A549 (cell line): ENCODE results near the gene ANKRD29. TPM values are rescaled to one million over a fixed set of nuclear protein-coding genes. Genes with fewer than 3 reads are reported as not detected.
"Not testable (repeated sequence)": the region's sequence is repeated elsewhere in the genome, so short reads cannot be mapped to it uniquely, and the experiment has no call there.

Experiments used
- ATAC-seq, 2 experiments: fragments of 200-7000 bp in 1 of 2; fragments of >200 bp in 1 of 2; cut with Nextera tagmentation in 1 of 2; cut with Tn5 transposase in 1 of 2; 3 replicates each; pipeline versions ENCODE4 v1.8.0 to v1.9.1; 2018 to 2020; ENCODE audit warnings: mild to moderate bottlenecking in 1 of 2, moderate library complexity in 1 of 2
- CTCF ChIA-PET: fragments of 300-600 bp; sonication (Branson Sonifier 250); formaldehyde crosslinking; extraction: SDS; loops from one replicate; lab custom pipeline; 2021; ENCODE audit warnings: antibody characterized with exemption, inconsistent platforms; lab: Yijun Ruan, JAX
- POLR2A ChIA-PET: fragments of 350-600 bp; formaldehyde crosslinking; extraction: SDS; loops from one replicate; lab custom pipeline; 2021; ENCODE audit warnings: antibody characterized with exemption, inconsistent platforms; lab: Yijun Ruan, JAX
- DNase-seq, 2 experiments: peaks; one replicate each; pipeline versions ENCODE4 v3.0.0 to v3.0.0-alpha.2; 2011 to 2016; ENCODE audit warnings: low read depth in 1 of 2, low spot score in 1 of 2
- FAIRE-seq: peaks from 2 replicates; lab custom pipeline; 2011; peaks lifted over from hg19 to GRCh38; lab: Jason Lieb, UNC
- H3K27ac ChIP-seq, 2 experiments: fragments of >200 bp; sonication (Bioruptor Twin); formaldehyde crosslinking; 3 replicates each; pipeline ENCODE4 v1.5.1; 2016 to 2017
- H3K4me1 ChIP-seq: fragments of >200 bp; sonication (Bioruptor Twin); formaldehyde crosslinking; 3 replicates; pipeline ENCODE4 v1.6.1; 2016
- H3K4me2 ChIP-seq: fragments of >200 bp; sonication (Bioruptor Twin); formaldehyde crosslinking; 3 replicates; pipeline ENCODE4 v1.6.1; 2016
- H3K4me3 ChIP-seq: fragments of >200 bp; sonication (Bioruptor Twin); formaldehyde crosslinking; 3 replicates; pipeline ENCODE4 v1.5.1; 2016
- H3K9me3 ChIP-seq: fragments of >200 bp; sonication (Bioruptor Twin); formaldehyde crosslinking; 3 replicates; pipeline ENCODE4 v1.6.1; 2016
- BHLHE40 ChIP-seq: IDR thresholded peaks from 2 replicates; pipeline ENCODE4 v1.6.1; 2012; ENCODE audit warnings: low read depth, low read length, inconsistent platforms
- CEBPB ChIP-seq, 2 experiments: fragments of >200 bp in 1 of 2; sonication (Bioruptor Twin) in 1 of 2; formaldehyde crosslinking in 1 of 2; IDR thresholded peaks; 2 replicates each; pipeline ENCODE4 v1.6.1; 2012 to 2016
- CHD4 ChIP-seq: fragments of 200-600 bp; sonication (generic); IDR thresholded peaks from 2 replicates; pipeline ENCODE4 v1.6.1; 2016; ENCODE audit warnings: antibody characterized with exemption, mild to moderate bottlenecking, borderline replicate concordance
- ESRRA ChIP-seq: fragments of 150-350 bp; IDR thresholded peaks from 2 replicates; pipeline ENCODE4 v1.6.1; 2014; ENCODE audit warnings: mild to moderate bottlenecking, low read length, borderline replicate concordance
- FOXS1 ChIP-seq: fragments of 250-450 bp; sonication (Bioruptor Pico); IDR thresholded peaks from 2 replicates; pipeline ENCODE4 v1.5.0; 2020; ENCODE audit warnings: mild to moderate bottlenecking, moderate library complexity
- HDAC2 ChIP-seq: fragments of 200-600 bp; sonication (generic); IDR thresholded peaks from 2 replicates; pipeline ENCODE4 v1.6.1; 2016
- HOXB13 ChIP-seq: fragments of 250-450 bp; sonication (Bioruptor Pico); IDR thresholded peaks from 2 replicates; pipeline ENCODE4 v1.5.0; 2020; ENCODE audit warnings: low read depth, mild to moderate bottlenecking, moderate library complexity
- JUN ChIP-seq, 2 experiments: fragments of >200 bp; sonication (Bioruptor Twin); formaldehyde crosslinking; IDR thresholded peaks; 2 replicates in 1 of 2; 3 replicates in 1 of 2; pipeline ENCODE4 v1.6.1; 2016 to 2017
- JUNB ChIP-seq: fragments of >200 bp; sonication (Bioruptor Twin); formaldehyde crosslinking; IDR thresholded peaks from 2 replicates; pipeline ENCODE4 v1.6.1; 2016
- MYC ChIP-seq: IDR thresholded peaks from 2 replicates; pipeline ENCODE4 v1.6.1; 2012; ENCODE audit warnings: mild to moderate bottlenecking, inconsistent platforms, low read length, improper control_type of control experiment, borderline replicate concordance
- NPAS2 ChIP-seq: fragments of 250-450 bp; sonication (Bioruptor Pico); IDR thresholded peaks from 2 replicates; pipeline ENCODE4 v1.8.0; 2022; ENCODE audit warnings: mild to moderate bottlenecking, moderate library complexity, borderline replicate concordance
- RARB ChIP-seq: fragments of 250-450 bp; sonication (Bioruptor Pico); IDR thresholded peaks from 2 replicates; pipeline ENCODE4 v1.8.0; 2021; ENCODE audit warnings: mild to moderate bottlenecking, moderate library complexity
- RNF2 ChIP-seq: fragments of 200-600 bp; sonication (generic); IDR thresholded peaks from 2 replicates; pipeline ENCODE4 v1.6.1; 2016; ENCODE audit warnings: low read depth, mild to moderate bottlenecking, antibody characterized with exemption, moderate library complexity, borderline replicate concordance
- SMC3 ChIP-seq: fragments of >200 bp; sonication (Bioruptor Twin); formaldehyde crosslinking; IDR thresholded peaks from 3 replicates; pipeline ENCODE4 v1.6.1; 2018; ENCODE audit warnings: inconsistent platforms
- TP53 ChIP-seq: fragments of 250-450 bp; sonication (Bioruptor Pico); IDR thresholded peaks from 2 replicates; pipeline ENCODE4 v1.5.0; 2021; ENCODE audit warnings: mild to moderate bottlenecking, moderate library complexity
- WGBS: methylation state at CpG from one replicate; pipeline ENCODE4 v1.1.6; 2017; ENCODE audit errors: missing lambda C conversion rate; 5-methylcytosine and 5-hydroxymethylcytosine counted together
- polyA plus RNA-seq, 4 experiments: library from polyadenylated mRNA; depleted of rRNA in 3 of 4; stranded (reverse); fragments of >200 nt; fragmentation: RNase III in 1 of 4; extraction: RNeasy Plus Mini Kit Qiagen cat#74134 plus additional on column Dnase treatment in 1 of 4; gene quantifications; 2 replicates in 3 of 4; 3 replicates in 1 of 4; pipeline ENCODE4 v1.2.3, GENCODE V29; 2011 to 2017
- TF ChIP-seq, protein P1 (sequence below): fragments of 200-600 bp; sonication (generic); IDR thresholded peaks from 2 replicates; pipeline ENCODE4 v1.6.1; 2016; ENCODE audit warnings: antibody characterized with exemption, mild to moderate bottlenecking, moderate library complexity
- TF ChIP-seq, protein P2 (sequence below): fragments of >200 bp; sonication (Bioruptor Twin); formaldehyde crosslinking; IDR thresholded peaks from 3 replicates; pipeline ENCODE4 v1.5.1; 2016
- TF ChIP-seq, protein P3 (sequence below): fragments of 450-650 bp; IDR thresholded peaks from 2 replicates; pipeline ENCODE4 v1.6.1; 2014; ENCODE audit warnings: antibody characterized with exemption

The ANKRD29 gene
- polyA plus RNA-seq, 2 of the 4 experiments (the other 2 are of a cell fraction) = 12.4 to 25.4 TPM

DNA sequence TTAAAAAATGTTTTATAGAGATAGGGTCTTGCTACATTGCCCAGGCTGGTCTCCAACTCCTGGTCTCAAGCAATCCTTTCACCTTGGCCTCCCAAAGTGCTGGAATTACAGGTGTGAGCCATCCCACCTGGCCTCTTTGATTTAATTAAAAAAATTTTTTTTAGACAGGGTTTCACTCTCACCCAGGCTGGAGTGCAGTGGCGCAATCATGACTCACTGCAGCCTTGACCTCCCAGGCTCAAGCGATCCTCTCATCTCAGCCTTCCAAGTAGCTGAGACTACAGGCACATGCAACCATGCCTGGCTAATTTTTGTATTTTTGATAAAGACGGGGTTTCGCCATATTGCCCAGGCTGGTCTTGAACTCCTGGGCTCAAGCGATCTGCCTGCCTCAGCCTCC, 26.3 kb downstream of the ANKRD29 start:
- H3K4me3 ChIP-seq, POLR2A ChIA-PET, DNase-seq, ATAC-seq, FAIRE-seq, H3K9me3 ChIP-seq: not testable (repeated sequence)
- Histone ChIP-seq H3K27ac (peak overlapping the region; percentile 41 to 77; a peak in 4 of 6 replicates), H3K4me1 (peaks cover 29% of the 10 kb centered on the region), H3K4me2 (peak overlapping the region; percentile 36; the same call in 2 of the 3 replicates)
- WGBS = 87% methylated on average over 5 of the region's 5 CpGs
- TF ChIP-seq CEBPB (IDR thresholded peaks at IDR 0.05) = 0 out of 4 replicates have a peak, but pooled peaks of 1 of the 2 experiments have one; percentile 37
- CTCF ChIA-PET = interaction anchor here (1.3 to 5.0 kb wide), 2 partner anchors 10 to 66 kb away, joined by 4 to 20 read pairs; no protein-coding TSS in a partner anchor

DNA sequence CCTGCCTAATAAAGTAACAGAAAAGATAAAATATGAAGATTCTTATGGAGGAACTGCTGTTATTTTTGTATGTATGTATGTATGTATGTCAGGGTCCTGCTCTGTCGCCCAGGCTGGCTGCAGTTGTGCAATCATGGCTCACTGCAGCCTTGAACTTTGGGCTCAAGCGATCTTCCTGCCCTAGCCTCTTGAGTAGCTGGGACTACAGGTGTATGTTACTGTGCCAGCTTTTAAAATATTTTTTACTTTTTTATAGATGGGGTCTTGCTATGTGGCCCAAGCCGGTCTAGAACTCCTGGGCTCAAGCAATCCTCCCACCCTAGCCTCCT, 26.7 kb downstream of the ANKRD29 start:
- no peaks in the 10 kb centered on the region for H3K9me3 ChIP-seq
- H3K4me2 ChIP-seq = peak overlapping the region; percentile 36; the same call in 2 of the 3 replicates
- ChIA-PET CTCF (interaction anchor here (0.7 to 5.0 kb wide), 3 partner anchors 9 to 67 kb away, joined by 3 to 20 read pairs (median 4); no protein-coding TSS in a partner anchor), POLR2A (no interaction called here)
- peaks cover 33% of the 10 kb centered on the region for H3K4me1 ChIP-seq
- no peak overlapping the region for H3K4me3 ChIP-seq
- peak overlapping the region; percentile 41 to 77 for H3K27ac ChIP-seq
- 94% methylated on average over 3 of the region's 3 CpGs for WGBS
- no peak for FAIRE-seq
- DNase-seq = no peak
- TF ChIP-seq SMC3 = no peak
- 0 out of 4 replicates have a peak, but pooled peaks of 1 of the 2 experiments have one; percentile 13 for TF ChIP-seq CEBPB (IDR thresholded peaks at IDR 0.05)
- no peak for TF ChIP-seq TP53 (CRISPR knock-in tag)
- ATAC-seq = no peak

DNA sequence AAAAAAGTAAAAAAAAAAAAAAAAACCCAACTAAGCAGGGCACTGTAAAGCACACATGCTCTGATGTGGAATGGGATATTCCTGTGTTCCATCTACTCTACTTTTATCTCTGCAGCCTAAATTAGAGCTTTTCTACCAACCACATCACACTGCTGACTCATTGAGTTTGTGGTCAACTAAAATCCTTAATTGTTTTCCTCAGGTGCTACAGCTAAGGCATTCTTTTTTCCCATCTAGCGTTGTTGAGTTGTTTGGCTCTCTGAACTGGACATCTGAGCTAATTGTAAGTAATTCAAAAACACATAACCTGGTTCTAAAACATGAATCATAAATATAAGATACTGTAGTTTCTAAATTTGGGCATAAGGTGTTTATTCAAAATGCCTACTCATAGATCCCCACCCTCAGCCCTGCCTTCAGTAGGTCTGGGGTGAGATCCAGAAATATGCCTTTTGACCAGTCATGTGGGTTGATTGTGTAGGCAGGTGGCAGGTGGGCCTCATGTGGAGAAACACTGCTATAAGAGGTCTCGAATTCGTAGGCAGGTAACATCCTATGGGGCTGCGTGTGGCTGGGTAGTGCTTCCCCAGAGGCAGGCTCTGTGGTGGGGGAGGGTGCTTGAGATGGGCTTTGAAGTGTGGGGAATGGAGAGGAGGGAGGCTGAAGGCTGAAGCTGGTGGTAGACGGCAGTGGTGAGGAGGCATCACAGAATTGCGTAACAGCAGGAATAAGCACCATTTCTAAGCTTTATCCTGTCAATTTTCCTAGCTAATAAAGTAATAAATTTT, 27.2 kb downstream of the ANKRD29 start:
- TF ChIP-seq, protein P1, sequence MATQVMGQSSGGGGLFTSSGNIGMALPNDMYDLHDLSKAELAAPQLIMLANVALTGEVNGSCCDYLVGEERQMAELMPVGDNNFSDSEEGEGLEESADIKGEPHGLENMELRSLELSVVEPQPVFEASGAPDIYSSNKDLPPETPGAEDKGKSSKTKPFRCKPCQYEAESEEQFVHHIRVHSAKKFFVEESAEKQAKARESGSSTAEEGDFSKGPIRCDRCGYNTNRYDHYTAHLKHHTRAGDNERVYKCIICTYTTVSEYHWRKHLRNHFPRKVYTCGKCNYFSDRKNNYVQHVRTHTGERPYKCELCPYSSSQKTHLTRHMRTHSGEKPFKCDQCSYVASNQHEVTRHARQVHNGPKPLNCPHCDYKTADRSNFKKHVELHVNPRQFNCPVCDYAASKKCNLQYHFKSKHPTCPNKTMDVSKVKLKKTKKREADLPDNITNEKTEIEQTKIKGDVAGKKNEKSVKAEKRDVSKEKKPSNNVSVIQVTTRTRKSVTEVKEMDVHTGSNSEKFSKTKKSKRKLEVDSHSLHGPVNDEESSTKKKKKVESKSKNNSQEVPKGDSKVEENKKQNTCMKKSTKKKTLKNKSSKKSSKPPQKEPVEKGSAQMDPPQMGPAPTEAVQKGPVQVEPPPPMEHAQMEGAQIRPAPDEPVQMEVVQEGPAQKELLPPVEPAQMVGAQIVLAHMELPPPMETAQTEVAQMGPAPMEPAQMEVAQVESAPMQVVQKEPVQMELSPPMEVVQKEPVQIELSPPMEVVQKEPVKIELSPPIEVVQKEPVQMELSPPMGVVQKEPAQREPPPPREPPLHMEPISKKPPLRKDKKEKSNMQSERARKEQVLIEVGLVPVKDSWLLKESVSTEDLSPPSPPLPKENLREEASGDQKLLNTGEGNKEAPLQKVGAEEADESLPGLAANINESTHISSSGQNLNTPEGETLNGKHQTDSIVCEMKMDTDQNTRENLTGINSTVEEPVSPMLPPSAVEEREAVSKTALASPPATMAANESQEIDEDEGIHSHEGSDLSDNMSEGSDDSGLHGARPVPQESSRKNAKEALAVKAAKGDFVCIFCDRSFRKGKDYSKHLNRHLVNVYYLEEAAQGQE = no peak
- TF ChIP-seq ESRRA (no peak), CEBPB (IDR thresholded peaks at IDR 0.05) (peak; percentile 83; a peak in 3 of 4 replicates)
- TF ChIP-seq, all 56 proteins: peak for 1
- DNase-seq (no peak), FAIRE-seq (no peak), ATAC-seq (no peak)
- no peaks in the 10 kb centered on the region for H3K9me3 ChIP-seq
- ChIA-PET POLR2A (interaction anchor here (0.6 kb wide), 1 partner anchor 12 kb away, joined by 3 read pairs; no protein-coding TSS in a partner anchor), CTCF (interaction anchor here (0.6 to 5.0 kb wide), 5 partner anchors 9 to 550 kb away, joined by 3 to 20 read pairs (median 4); no protein-coding TSS in a partner anchor)
- peak overlapping the region; percentile 41 to 77; a peak in 5 of 6 replicates for H3K27ac ChIP-seq
- H3K4me2 ChIP-seq = peak overlapping the region; percentile 36; the same call in 2 of the 3 replicates
- peaks cover 38% of the 10 kb centered on the region for H3K4me1 ChIP-seq
- WGBS = 84% methylated on average over 6 of the region's 6 CpGs
- no peak overlapping the region for H3K4me3 ChIP-seq

DNA sequence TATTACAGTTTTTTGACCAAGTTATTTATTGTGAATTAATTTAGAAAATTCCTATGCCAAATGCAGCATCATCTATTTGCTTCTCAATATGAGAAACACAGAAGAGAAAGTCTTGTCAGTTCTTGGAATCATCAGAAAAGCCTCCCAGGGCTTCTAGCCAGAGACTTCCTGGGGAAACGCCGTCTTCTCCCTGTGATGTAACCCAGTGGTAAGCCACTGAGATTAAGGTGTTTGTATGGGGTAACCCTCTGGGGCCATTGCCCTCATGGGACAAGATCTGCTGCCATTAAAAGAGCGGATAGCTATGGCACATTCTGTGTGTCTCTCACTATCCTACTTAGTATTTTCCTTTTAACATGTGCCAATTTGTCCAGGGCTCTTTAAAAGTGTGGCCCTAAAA, 28.0 kb downstream of the ANKRD29 start:
- POLR2A ChIA-PET = interaction anchor here (0.6 kb wide), 1 partner anchor 13 kb away, joined by 3 read pairs; no protein-coding TSS in a partner anchor
- DNase-seq (no peak), ATAC-seq (no peak), FAIRE-seq (no peak)
- peak overlapping the region; percentile 41 to 77; a peak in 4 of 6 replicates for H3K27ac ChIP-seq
- CTCF ChIA-PET = interaction anchor here (0.8 to 5.0 kb wide), 2 partner anchors 12 to 68 kb away, joined by 3 to 20 read pairs; no protein-coding TSS in a partner anchor
- no peak overlapping the region for H3K4me2 ChIP-seq
- no peaks in the 10 kb centered on the region for H3K9me3 ChIP-seq
- 88% methylated on average over 3 of the region's 3 CpGs for WGBS
- peaks cover 46% of the 10 kb centered on the region for H3K4me1 ChIP-seq
- H3K4me3 ChIP-seq = no peak overlapping the region
- TF ChIP-seq MYC (no peak), FOXS1 (no peak), SMC3 (no peak), HOXB13 (CRISPR knock-in tag) (no peak), RNF2 (no peak), NPAS2 (CRISPR knock-in tag) (no peak), ESRRA (no peak), CHD4 (no peak), HDAC2 (no peak), BHLHE40 (no peak), RARB (CRISPR knock-in tag) (no peak), JUNB (no peak), JUN (IDR thresholded peaks at IDR 0.05) (no peak)
- TF ChIP-seq, protein P2, sequence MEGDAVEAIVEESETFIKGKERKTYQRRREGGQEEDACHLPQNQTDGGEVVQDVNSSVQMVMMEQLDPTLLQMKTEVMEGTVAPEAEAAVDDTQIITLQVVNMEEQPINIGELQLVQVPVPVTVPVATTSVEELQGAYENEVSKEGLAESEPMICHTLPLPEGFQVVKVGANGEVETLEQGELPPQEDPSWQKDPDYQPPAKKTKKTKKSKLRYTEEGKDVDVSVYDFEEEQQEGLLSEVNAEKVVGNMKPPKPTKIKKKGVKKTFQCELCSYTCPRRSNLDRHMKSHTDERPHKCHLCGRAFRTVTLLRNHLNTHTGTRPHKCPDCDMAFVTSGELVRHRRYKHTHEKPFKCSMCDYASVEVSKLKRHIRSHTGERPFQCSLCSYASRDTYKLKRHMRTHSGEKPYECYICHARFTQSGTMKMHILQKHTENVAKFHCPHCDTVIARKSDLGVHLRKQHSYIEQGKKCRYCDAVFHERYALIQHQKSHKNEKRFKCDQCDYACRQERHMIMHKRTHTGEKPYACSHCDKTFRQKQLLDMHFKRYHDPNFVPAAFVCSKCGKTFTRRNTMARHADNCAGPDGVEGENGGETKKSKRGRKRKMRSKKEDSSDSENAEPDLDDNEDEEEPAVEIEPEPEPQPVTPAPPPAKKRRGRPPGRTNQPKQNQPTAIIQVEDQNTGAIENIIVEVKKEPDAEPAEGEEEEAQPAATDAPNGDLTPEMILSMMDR = no peak
- TF ChIP-seq, protein P3, sequence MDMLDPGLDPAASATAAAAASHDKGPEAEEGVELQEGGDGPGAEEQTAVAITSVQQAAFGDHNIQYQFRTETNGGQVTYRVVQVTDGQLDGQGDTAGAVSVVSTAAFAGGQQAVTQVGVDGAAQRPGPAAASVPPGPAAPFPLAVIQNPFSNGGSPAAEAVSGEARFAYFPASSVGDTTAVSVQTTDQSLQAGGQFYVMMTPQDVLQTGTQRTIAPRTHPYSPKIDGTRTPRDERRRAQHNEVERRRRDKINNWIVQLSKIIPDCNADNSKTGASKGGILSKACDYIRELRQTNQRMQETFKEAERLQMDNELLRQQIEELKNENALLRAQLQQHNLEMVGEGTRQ = no peak
